ENCODE results near the gene POMP.
A peak's percentile ranks its signal among the peaks of the same experiment; 100 is the strongest.
"Not testable (repeated sequence)": the region's sequence is repeated elsewhere in the genome, so short reads cannot be mapped to it uniquely, and the experiment has no call there.

POMP gene

DNA sequence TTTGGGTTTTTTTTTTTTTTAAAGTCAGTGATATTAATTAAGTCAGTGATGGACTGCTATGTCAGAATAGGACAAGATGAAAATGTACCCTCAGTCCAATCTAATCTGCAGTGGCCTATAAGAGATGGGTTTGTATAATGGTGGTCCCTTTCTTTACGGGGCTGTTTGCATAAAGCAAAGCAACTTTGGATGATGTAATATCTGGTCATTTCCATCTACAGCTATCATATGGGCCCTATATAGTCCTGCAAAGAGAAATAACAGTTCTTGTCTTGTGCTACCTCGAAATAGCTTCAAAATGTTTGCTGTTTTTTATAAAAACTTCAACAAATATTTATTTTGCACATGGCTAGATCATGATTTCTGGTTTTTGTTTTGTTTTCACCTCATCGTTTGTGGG lies 20.2 kb upstream of the POMP start:
- DNase-seq = no peak

DNA sequence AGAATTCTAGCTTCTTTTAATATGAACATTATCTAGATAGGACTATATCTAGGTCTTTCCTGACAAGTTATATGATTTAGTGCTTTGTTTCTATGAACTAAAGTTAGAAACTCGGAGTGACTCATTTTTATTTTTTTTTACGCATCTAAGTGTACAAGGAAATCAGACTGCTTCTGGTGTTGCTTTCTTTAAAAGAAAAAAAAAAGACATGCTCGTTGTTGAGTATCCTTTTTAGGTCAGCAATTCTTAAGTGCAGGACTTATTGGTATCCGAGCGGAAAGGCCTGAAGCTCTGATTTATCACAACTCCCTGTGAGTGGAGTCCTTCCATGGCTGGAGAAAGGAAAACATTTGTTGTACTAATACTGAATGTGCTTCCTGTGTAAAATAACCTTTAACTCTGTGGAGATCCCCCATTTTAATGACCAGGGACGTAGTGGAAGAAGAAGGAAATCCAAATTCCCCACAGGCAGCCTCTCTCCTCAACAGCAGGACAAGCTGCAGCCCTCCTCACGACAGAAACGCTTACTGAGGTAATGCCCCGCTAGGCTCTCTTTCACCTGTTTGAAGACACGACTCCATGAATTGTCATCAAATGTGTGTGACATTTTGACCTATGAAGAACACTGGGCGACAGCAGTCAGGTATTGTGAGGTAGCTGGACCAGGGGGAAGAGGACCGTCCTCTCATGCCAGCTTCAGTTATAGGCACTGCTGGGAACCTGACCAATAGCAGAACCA lies 17.9 kb upstream of the POMP start:
- no peak for DNase-seq

DNA sequence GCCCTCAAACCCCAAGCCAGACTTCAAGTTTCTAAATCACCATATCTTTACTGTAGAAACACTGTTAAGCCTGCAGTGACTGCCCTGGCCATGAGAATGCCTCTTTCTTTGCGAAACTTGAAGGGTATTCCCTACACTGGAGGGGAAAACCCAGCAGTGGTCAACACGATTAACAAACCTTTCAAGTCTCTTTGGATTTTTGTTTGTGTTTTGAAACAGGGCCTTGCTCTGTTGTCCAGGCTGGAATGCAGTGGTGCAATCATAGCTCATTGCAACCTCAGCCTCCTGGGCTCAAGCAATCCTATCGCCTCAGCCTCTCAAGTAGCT lies 17.4 kb upstream of the POMP start:
- DNase-seq = no peak

DNA sequence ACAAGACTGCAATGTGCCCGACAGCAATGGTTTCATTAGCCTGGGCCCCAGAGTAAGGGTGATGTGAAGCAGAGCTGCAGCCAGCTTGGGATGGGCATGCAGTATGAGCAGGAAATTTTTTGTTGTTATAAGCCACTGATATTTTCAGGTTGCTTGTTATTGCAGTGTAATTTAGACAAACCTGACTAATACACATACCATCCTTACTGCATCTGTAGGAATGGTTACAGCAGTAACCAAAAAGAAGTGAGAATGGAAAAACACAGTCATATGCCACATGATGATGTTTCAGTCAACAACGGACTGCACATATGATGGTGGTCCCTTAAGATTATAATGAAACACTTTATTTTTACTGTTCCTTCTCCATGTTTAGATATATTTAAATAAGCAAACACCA lies 8.6 kb upstream of the POMP start:
- peak in 1 of 5 donors; percentile 15 for DNase-seq

DNA sequence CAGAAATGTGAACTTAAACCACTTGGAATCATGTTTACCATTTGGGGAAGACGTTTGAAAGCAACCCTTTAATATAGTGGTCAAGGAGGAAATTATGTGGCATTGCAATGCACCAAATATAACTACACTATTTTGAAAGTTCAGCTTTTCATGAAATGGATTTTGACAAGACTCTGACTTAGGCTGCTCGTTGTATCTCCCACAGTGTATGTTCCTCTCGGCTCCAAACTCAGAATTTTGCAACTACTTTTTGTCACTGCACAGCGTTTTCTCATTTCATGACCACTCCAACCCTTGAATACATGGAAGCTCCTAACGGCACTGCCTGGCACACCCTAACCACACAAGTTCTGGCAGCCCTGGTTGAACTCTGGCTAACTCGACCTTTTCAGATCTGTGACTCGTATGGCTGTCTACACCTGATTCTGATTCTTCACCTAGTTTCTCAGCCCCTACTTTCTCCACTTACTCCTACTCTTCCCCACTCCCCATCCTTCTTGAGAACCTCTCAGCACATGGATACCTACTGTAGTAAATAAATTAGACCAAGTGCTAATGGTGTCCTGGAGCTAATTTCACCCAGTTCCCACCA lies 7.0 kb upstream of the POMP start:
- DNase-seq = no peak

DNA sequence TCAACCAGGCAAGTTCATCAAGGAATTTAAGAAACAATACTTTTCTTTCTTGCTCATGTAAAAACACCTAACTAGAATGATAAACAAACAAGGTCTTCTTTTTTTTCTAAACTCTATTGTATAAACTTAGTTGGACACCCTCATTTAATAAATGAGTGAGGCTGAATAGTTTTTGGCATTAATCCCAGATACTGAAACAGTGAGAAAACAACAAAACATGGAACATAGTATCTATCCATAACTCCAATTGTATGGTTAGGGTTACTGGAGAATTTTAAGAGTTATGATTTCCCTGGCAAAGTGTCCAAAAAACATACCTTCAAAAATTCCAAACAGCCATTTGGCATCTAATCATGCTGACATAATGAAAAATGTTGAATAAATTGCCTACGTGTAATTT lies 5.8 kb upstream of the POMP start:
- no peak for DNase-seq

DNA sequence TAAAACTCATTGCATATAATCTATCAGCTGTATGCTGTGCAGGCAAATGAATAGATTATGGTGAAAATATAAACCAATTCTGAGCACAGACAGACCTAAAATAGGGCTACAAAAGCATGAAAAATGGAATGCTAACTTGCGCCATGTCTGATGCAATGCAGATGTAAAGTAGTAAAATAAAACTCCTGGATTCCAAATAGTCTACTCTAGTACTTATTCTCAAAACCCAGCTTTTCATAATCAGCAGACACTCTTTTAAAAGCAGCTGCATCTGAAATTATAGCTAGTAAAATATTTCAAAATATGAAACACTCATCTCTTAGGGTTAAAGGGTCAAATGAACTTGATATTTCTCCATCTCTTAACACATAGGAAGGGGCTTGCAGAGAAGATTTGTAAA lies 4.7 kb upstream of the POMP start:
- no peak for DNase-seq

DNA sequence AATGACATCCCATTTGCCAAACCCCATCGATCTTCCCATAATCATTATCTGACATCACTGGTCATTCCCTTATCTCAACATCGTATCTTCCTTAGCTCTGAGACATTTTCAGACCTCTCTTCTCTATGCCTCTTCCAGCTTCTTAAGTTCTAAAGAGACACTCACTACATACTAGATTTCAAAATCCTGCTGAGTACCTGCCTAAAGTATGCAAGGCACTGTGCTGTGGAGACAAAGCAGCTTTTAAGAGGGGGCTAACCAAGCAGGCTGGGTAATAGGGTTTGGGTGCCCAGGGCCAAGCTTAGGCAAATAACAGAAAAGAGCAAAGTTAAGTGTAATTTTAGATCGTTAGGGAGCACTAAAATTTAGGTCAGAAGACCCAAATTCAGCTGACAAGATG lies 3.4 kb upstream of the POMP start:
- no peak for DNase-seq

DNA sequence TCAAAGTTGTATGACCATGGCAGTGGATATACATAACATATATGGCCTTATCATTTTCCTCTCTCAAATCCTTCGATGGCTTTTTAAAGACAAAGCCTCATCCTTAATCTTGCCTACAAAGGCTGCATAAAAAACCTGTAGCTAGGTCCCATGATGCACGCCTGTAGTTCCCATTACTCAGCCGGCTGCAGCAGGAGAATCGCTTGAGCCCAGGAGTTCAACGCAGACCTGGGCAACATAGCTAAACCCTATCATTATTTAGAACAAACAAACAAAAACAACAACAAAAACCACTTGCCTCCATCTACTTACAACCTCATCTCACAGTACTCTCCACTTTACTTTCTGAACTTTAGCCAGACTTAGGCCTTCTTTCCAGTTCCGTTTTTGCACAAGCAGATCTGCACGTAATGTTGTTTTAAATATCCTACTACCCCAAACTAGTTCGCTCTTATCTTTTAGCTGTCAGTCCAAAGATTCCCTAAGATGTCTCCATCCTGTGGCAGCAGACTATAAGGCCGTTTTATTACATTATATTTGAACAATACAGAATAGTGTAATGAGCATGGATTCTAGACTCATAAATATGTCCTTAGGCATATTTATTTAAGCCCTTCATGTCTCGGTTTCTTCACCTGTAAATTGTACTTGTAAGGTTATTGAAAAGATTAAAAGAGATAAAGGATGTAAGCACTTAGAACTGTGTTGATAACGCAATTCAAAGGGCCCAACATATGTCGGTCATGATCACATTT lies 969 bp upstream of the POMP start:
- peak in 1 of 5 donors; percentile 10 for DNase-seq

DNA sequence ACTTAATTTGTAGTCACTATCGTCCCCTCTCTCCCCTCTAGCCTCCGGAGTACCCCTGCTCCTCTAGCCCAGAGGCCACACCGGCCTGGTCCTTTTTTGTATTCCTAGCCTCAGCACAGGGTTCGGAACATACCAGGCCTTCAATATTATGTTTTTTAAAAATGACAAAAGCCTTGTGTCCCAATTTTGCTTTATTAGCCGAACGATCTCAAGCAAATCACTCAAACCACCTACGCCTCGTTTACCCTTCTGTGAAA lies 463 bp upstream of the POMP start:
- DNase-seq = no peak

DNA sequence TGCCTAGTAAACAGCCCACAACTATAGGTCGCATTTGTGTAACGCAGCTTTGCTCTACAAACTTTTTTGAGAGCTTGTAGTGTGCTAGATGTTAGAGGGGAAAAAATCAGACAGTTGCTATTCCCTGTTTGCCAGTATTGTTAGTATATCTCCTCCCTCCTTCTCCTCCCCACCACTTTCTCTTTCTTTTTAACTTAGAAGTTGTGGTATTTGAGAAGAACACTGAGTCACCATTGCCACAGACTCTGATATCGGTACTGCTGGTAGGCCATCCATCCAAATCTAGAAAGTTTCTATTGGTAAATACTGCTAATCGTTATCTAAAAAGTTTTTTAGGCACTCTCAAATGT lies 666 bp downstream of the POMP start:
- DNase-seq = peak in 1 of 5 donors; percentile 72

DNA sequence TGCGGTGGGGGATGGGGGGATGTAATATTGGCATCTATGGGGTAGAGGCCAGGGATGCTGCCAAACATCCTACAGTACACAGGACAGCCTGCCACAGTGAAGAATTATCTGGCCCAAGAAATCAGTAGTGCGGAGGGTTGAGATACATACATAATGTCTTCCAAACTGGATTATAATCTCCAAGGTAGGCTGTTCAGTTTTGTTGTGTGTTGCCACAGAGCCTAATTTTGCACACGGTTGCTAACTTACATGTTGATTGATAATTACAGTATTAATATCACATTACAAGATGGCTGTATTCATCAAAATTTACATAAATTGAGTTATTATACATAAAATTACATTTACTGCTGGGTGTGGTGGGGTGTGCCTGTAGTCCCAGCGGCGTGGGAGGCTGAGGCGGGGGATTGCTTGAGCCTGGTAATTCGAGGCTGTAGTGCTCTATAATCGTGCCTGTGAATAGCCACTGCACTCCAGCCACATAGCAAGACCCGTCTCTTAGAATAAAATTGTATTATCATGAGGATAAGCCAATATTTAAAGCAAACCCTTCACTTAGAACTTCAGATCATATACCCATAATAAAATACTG lies 8.1 kb downstream of the POMP start:
- DNase-seq = no peak

DNA sequence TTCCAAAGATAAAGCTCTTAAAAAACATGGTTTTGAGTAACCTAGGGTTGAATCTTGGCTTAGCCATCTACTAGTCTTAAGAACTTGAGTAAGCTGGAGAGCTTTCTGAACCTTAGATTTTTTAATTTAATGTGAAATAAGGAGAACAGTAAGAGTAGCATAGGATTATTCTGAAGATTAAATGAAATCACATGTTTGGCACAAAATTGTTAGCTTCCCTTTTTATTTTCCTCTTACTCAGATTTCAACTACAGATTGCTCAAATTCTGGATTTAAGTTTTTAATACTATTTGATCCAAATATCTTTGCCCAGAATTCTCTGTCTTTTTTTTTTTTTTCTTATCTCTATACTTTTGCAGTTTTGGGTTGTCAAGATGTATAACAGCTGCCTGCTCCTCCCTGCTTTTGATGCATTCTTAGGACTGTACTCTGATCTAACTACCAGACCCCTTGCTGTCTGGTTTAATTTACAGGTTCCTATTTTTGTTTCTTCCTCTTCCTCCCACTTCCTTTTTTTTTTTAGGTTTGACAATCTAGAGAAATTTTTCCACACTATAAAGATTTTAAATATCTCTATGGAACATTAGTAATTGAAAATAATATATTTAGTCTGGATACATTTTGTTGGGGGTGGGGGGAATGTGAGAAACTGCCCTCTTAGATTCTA lies 12.3 kb downstream of the POMP start:
- DNase-seq = no peak

DNA sequence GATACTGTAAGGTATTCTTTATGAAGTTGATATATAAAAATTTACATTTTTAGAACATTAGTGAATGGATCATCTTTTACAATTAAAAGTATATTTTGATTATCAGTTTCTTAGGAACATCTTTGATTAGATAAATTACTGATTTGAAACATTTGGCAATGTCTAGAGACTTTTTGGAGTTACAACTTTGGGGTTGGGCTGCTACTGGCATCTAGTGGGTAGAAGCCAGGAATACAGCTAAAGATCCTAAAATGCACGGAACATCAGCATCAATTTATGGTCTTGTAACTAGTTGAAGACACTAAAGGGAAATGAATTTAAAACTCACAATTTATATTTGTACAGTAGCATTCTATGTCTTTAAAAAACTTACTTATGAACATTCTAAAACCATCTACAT lies 19.9 kb downstream of the POMP start:
- DNase-seq = no peak

DNA sequence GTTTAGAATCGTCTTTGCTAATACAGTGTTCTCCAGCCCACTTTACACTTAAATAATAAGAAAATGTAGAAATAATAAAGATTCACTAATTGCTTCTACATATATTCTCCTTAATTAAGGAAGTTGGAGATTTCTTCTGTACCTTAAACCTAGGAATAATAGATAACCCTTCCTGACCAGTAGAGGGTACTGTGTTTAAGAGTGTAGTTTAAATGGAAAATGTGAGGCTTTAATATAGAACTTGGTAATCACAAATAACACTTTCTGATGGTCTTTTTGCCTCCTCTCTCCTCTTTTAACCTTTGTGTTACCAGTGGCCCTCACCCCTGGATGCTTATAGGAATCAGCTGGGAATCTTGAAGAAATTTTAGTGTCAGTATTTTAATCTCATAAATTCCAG lies 20.7 kb downstream of the POMP start:
- no peak for DNase-seq

DNA sequence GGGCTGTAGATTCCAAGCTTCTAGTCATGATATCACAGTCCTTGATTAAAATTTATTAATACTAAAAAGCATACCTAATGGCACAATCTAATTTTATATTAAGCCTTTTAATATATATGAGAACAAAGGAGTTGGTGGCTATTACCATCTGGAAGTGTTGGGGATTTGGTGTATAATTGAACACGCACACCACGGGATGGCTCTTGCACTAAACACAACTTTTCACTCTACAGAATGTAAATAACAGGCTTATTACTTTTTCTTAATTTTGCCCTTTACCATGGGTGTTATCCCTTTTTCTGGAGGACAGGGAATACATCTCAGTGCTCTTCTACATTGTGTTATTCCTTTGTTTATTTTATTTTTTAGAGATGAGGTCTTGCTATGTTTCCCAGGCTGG lies 21.6 kb downstream of the POMP start:
- no peak for DNase-seq

DNA sequence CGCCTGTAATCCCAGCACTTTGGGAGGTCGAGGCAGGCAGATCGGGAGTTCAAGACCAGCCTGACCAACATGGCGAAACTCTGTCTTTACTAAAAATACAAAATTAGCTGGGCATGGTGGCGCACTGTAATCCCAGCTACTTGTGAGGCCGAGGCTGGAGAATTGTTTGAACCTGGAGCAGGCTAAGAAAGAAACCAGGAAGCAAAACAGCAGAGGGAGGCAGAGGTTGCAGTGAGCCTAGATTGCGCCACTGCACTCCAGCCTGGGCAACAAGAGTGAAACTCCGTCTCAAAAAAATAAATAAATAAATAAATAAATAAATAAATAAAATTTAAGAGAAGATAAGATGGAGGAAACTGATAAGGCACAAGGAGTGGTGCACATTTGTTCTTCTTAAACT lies 24.2 kb downstream of the POMP start:
- DNase-seq = not testable (repeated sequence)

DNA sequence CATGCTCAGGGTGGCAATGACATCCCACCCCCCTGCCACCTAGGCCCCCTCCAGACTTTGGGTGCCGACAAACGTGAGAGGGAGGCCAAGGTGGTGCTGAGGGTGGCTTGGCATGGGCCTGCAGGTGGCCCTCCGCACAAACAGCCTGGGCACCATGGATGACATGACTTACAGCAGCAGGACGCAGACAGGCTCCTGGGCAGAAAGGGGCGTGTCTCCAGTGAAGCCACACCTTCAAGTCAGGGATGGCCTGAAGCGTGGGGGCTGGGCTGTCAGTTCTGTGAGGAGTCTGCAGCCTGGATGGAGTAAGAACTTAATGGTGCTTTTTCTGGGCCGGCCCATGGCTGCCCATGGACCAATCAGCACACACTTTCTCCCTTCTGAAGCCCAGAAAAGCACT lies 25.3 kb downstream of the POMP start:
- no peak for DNase-seq

DNA sequence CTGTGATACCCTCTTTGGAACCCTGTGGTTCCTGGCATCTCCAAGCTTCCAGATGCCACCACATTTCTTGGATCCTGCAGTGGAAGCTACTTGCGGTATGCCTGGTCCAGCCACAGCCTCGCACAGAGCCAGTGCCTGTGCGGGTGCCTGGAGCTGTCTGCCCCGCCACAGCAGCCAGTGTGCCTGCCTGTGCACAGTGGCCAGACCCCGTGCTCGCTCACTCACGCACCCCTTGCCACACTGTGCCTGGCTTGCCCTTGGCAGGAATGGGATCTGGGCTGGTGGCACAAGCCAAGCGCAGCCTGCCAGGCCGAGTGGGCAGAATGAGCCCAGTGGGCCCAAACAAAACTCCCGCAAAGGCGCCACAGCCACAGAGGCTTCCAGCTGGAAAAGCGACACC lies 26.2 kb downstream of the POMP start:
- no peak for DNase-seq

DNA sequence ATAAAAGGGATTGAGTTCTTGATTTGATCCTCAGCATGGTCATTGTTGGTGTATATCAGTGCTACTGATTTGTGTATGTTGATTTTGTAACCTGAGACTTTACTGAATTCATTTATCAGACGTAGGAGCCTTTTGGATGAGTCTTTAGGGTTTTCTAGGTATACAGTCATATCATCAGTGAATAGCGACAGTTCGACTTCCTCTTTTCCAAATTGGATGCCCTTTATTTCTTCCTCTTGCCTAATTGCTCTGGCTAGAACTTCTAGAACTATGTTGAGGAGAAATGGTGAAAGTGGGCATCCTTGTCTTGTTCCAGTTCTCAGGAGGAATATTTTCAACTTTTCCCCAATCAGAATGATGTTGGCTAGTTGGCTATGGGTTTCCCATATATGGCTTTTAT lies 27.0 kb downstream of the POMP start:
- no peak for DNase-seq

DNA sequence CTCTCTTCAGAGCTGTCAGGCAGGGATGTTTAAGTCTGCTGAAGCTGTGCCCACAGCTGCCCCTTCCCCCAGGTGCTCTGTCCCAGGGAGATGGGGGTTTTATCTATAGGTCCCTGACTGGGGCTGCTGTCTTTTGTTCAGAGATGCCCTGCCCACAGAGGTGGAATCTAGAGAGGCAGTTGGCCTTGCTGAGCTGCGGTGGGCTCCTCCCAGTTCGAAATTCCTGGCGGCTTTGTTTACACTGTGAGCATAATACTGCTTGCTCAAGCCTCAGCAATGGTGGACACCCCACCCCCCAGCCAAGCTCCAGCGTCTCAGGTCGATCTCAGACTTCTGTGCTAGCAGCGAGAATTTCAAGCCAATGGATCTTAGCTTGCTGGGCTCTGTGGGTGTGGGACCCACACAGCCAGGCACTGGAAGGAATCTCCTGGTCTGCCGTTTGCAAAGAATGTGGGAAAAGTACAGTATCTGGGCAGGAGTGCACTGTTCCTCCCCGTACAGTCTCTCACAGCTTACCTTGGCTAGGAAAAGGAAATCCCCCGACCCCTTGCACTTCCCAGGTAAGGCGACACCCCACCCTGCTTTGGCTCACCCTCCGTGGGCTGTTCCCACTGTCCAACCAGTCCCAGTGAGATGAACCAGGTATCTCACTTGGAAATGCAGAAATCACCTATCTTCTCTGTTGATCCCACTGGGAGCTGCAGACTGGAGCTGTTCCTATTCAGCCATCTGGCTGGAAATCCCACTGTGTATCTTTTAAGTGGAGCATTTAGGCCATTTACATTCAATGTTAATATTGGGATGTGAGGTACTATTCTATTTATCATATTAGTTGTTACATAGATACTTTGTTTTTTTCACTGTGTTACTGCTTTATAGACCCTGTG lies 34.9 kb downstream of the POMP start:
- not testable (repeated sequence) for DNase-seq

DNA sequence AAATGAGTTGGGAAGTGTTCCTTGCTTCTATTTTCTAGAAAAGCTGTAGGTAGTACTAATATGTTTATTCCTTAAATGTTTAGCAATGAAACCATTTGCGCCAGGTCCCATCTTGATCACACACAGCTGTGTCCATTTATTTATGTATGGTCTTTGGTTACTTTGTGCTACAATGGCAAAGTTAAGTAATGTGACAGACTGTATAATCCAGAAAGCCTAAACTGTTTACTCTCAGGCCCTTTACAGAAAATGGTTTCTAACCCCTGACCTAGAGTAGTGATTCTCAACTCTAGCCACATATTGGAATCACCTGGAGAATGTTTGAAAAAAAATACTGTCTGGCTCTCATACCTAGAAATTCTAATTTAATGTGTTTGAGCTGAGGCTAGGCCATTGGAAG lies 38.5 kb downstream of the POMP start:
- no peak for DNase-seq

DNA sequence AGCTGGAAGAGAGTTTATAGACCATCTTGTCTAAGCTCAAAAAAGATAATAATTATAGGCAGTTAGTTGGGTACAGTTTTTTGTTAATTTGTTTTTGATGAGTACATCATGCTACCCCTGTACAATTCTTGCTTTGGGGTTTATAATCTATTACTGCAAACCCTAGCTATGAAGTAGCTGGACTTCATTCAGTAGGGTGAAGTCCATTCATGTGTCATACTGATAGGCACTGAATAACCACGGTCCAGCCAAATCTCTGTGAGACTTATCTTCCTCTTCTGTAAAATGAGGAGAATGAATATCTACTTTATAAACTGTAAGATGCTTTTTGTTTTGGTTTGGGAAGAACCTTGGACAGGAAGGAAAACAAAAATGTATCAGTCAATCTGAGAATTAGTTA lies 40.3 kb downstream of the POMP start:
- no peak for DNase-seq
